Activated B cell treated with CpG ODN at 0.5 μM for 24 hours (primary cell): Measurements from ENCODE around the gene LIMS2. TPM values are rescaled to one million over a fixed set of nuclear protein-coding genes. Genes with fewer than 3 reads are reported as not detected.

Source experiments
- ATAC-seq: fragments of 200-7000 bp; cut with Tn5 transposase; one replicate; pipeline ENCODE4 v1.10.0; 2021; ENCODE audit warnings: low read depth, mild to moderate bottlenecking, moderate library complexity
- CTCF ChIA-PET: fragments of 350-600 bp; sonication (Branson Sonifier 250); formaldehyde crosslinking; loops from one replicate; lab custom pipeline; 2021; ENCODE audit warnings: antibody characterized with exemption; lab: Charles Lee
- POLR2A ChIA-PET: fragments of 350-600 bp; sonication (Branson Sonifier 250); formaldehyde crosslinking; loops from one replicate; lab custom pipeline; 2021; ENCODE audit warnings: antibody characterized with exemption; lab: Charles Lee
- DNase-seq: peaks from one replicate; pipeline ENCODE4 v3.0.0; 2022
- H3K27ac Mint-ChIP-seq: one replicate; pipeline ENCODE4 v1.8.0; 2020; ENCODE audit warnings: mixed read lengths
- H3K27me3 Mint-ChIP-seq: one replicate; pipeline ENCODE4 v1.8.0; 2021; ENCODE audit warnings: mixed read lengths
- H3K36me3 Mint-ChIP-seq: one replicate; pipeline ENCODE4 v1.8.0; 2021; ENCODE audit warnings: low read depth, mixed read lengths
- H3K4me1 Mint-ChIP-seq: one replicate; pipeline ENCODE4 v1.8.0; 2021; ENCODE audit warnings: mixed read lengths
- H3K4me3 Mint-ChIP-seq: one replicate; pipeline ENCODE4 v1.8.0; 2020; ENCODE audit warnings: mild to moderate bottlenecking, mixed read lengths
- H3K9me3 Mint-ChIP-seq: one replicate; pipeline ENCODE4 v1.8.0; 2020; ENCODE audit warnings: mixed read lengths
- CTCF ChIP-seq: fragments of 200-600 bp; IDR thresholded peaks from one replicate; pipeline ENCODE4 v1.8.0; 2022; ENCODE audit warnings: antibody characterized with exemption, mild to moderate bottlenecking
- intact Hi-C: fragments of 100-400 bp; cut with micrococcal nuclease; formaldehyde crosslinking; loops from one replicate; pipeline ENCODE4 v1.15.1; 2024
- total RNA-seq: library from RNA; stranded (reverse); gene quantifications from 2 replicates; pipeline ENCODE4 v1.2.3, GENCODE V29; 2022

LIMS2 gene
- total RNA-seq, 1 donor from 2014 or later = 5.3 TPM

- POLR2A ChIA-PET = no interaction called here
These were observed 78.0 kb downstream of the LIMS2 start for GRCh38 chr2:127597046-127597983.

GRCh38 chr2:127596311-127597045 is 78.9 kb downstream of the LIMS2 start:
- ChIA-PET POLR2A (no interaction called here), CTCF (interaction anchor here (7.1 kb wide), 1 partner anchor 56 kb away, joined by 289 read pairs; no protein-coding TSS in a partner anchor)
- Mint-ChIP-seq H3K36me3 (no peaks in the 10 kb centered on the region), H3K27ac (no peak overlapping the region), H3K4me3 (no peak overlapping the region), H3K9me3 (no peaks in the 10 kb centered on the region), H3K4me1 (peaks cover 25% of the 10 kb centered on the region), H3K27me3 (no peaks in the 10 kb centered on the region)
- no peak for TF ChIP-seq CTCF
- DNase-seq = no peak
- intact Hi-C loops = loop anchor here (10.0 kb wide), 1 partner anchor 258 kb away; the partner anchor contains the start of gene POLR2D
- no peak for ATAC-seq

More at GRCh38 chr2:127597046-127597983, 78.0 kb downstream of the LIMS2 start:
- Mint-ChIP-seq H3K27ac (no peak overlapping the region), H3K9me3 (peaks cover 2% of the 10 kb centered on the region), H3K36me3 (no peaks in the 10 kb centered on the region), H3K4me1 (peaks cover 19% of the 10 kb centered on the region), H3K4me3 (no peak overlapping the region), H3K27me3 (no peaks in the 10 kb centered on the region)
- CTCF ChIA-PET = no interaction called here
- no peak for ATAC-seq
- intact Hi-C loops = loop anchor here (10.0 kb wide), 1 partner anchor 257 kb away; the partner anchor contains the start of gene POLR2D
- TF ChIP-seq CTCF = no peak
- DNase-seq = no peak

DNA sequence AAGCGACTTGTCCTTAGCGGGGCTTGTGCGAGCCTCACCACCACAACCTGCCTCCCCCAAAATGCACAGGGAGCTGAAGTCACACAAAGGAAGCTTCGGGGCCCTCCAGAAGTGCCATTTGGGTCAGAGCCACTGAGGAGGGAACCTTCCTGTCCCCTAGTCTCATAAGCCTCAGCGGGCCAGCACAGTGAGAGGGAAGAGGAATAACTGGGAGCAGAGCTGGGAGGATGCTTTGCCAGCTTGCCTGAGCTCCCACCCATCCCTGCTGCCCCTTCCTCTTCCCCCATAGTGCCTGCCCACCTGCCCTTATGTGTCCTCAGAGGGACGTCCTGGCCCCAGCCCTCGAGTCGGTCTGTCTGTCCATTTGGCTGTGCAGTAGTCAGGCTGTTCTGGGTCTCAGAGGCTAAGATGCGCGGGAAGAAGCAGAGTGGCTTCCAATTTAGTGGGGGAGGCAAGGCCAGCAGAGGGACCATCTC is 81.2 kb downstream of the LIMS2 start:
- ATAC-seq = no peak
- ChIA-PET CTCF (interaction anchor here (1.1 to 7.1 kb wide), 3 partner anchors 45 to 102 kb away, joined by 3 to 289 read pairs (median 4); no protein-coding TSS in a partner anchor), POLR2A (interaction anchor here (0.9 to 1.3 kb wide), 2 partner anchors 55 to 107 kb away, joined by 4 read pairs; partner anchors contain the start of gene SFT2D3)
- Mint-ChIP-seq H3K4me3 (no peak overlapping the region), H3K27ac (peak overlapping the region; percentile 24), H3K36me3 (no peaks in the 10 kb centered on the region), H3K9me3 (no peaks in the 10 kb centered on the region), H3K27me3 (no peaks in the 10 kb centered on the region), H3K4me1 (peaks cover 31% of the 10 kb centered on the region)
- intact Hi-C loops = loop anchor here (10.0 kb wide), 1 partner anchor 261 kb away; the partner anchor contains the start of gene POLR2D
- no peak for TF ChIP-seq CTCF
- DNase-seq = peak; percentile 13

- no peaks in the 10 kb centered on the region for H3K9me3 Mint-ChIP-seq
- POLR2A ChIA-PET = interaction anchor here (0.9 to 1.3 kb wide), 3 partner anchors 38 to 108 kb away, joined by 4 read pairs; partner anchors contain the start of gene SFT2D3
- CTCF ChIA-PET = interaction anchor here (1.1 to 7.1 kb wide), 4 partner anchors 9 to 102 kb away, joined by 3 to 289 read pairs (median 5); no protein-coding TSS in a partner anchor
- no peaks in the 10 kb centered on the region for H3K27me3 Mint-ChIP-seq
- no peak overlapping the region for H3K27ac Mint-ChIP-seq
- intact Hi-C loops = loop anchor here (10.0 kb wide), 1 partner anchor 261 kb away; the partner anchor contains the start of gene POLR2D
- H3K4me1 Mint-ChIP-seq = peaks cover 31% of the 10 kb centered on the region
- DNase-seq (peak; percentile 13), ATAC-seq (no peak)
- no peak overlapping the region for H3K4me3 Mint-ChIP-seq
- H3K36me3 Mint-ChIP-seq = no peaks in the 10 kb centered on the region
- no peak for TF ChIP-seq CTCF
These were observed 81.9 kb downstream of the LIMS2 start for GRCh38 chr2:127593228-127594115.
